ENCODE measurements around the gene TTC36. TPM values are rescaled to one million over a fixed set of nuclear protein-coding genes. Genes with fewer than 3 reads are reported as not detected.

TTC36 gene
- total and polyA plus RNA-seq, 4 donors: 0.42 to 0.95 TPM; not detected in 2

Other genes with a start within 250 kb of the TTC36 start
- gene CD3E, start 222.7 kb upstream of the TTC36 start, total RNA-seq: 1 to 10 TPM; 2.3 to 5.2 TPM
- gene CD3E, start 222.7 kb upstream of the TTC36 start, polyA plus RNA-seq: 1 to 10 TPM in 1 of 2 donors, under 1 TPM in 1; 0.43 to 2.5 TPM
- gene CD3D, start 184.8 kb upstream of the TTC36 start, total RNA-seq: 1 to 10 TPM; 3.0 to 3.9 TPM
- gene CD3D, start 184.8 kb upstream of the TTC36 start, polyA plus RNA-seq: 1 to 10 TPM in 1 of 2 donors, under 1 TPM in 1; 0.36 to 3.3 TPM
- gene CD3G, start 183.1 kb upstream of the TTC36 start, total RNA-seq: 1 to 10 TPM; 1.1 to 3.0 TPM
- gene CD3G, start 183.1 kb upstream of the TTC36 start, polyA plus RNA-seq: not detected
- 10 to 100 TPM; 33.4 to 35.2 TPM for gene UBE4A, start 167.9 kb upstream of the TTC36 start, total RNA-seq
- 10 to 100 TPM in 1 of 2 donors, 1 to 10 TPM in 1; 3.3 to 14.3 TPM for gene UBE4A, start 167.9 kb upstream of the TTC36 start, polyA plus RNA-seq
- 100 to 1,000 TPM in 1 of 2 donors, 10 to 100 TPM in 1; 98.4 to 107 TPM for gene ATP5MG, start 125.9 kb upstream of the TTC36 start, total RNA-seq
- 100 to 1,000 TPM; 118 to 256 TPM for gene ATP5MG, start 125.9 kb upstream of the TTC36 start, polyA plus RNA-seq
- gene KMT2A, start 91.0 kb upstream of the TTC36 start, total RNA-seq: 100 to 1,000 TPM; 105 to 114 TPM
- gene KMT2A, start 91.0 kb upstream of the TTC36 start, polyA plus RNA-seq: 10 to 100 TPM in 1 of 2 donors, 1 to 10 TPM in 1; 5.6 to 15.1 TPM
- gene TMEM25, start 3.7 kb downstream of the TTC36 start, total RNA-seq: 10 to 100 TPM; 20.7 to 29.8 TPM
- 10 to 100 TPM; 30.2 to 32.2 TPM for gene TMEM25, start 3.7 kb downstream of the TTC36 start, polyA plus RNA-seq
- gene IFT46, start 38.5 kb downstream of the TTC36 start, total RNA-seq: 10 to 100 TPM; 15.0 to 22.5 TPM
- gene IFT46, start 38.5 kb downstream of the TTC36 start, polyA plus RNA-seq: 10 to 100 TPM; 24.2 to 31.8 TPM
- 100 to 1,000 TPM; 128 to 170 TPM for gene ARCN1, start 44.9 kb downstream of the TTC36 start, total RNA-seq
- 10 to 100 TPM; 67.6 to 69.0 TPM for gene ARCN1, start 44.9 kb downstream of the TTC36 start, polyA plus RNA-seq
- 100 to 1,000 TPM; 260 to 274 TPM for gene PHLDB1, start 80.1 kb downstream of the TTC36 start, total RNA-seq
- gene PHLDB1, start 80.1 kb downstream of the TTC36 start, polyA plus RNA-seq: 100 to 1,000 TPM in 1 of 2 donors, 10 to 100 TPM in 1; 38.3 to 290 TPM
- gene TREH, start 152.2 kb downstream of the TTC36 start, total RNA-seq: not detected
- gene TREH, start 152.2 kb downstream of the TTC36 start, polyA plus RNA-seq: 1 to 10 TPM; 2.5 to 7.2 TPM

All from aorta (tissue), 4 donors.